ENCODE data around the gene MRPL40.
A peak's percentile ranks its signal among the peaks of the same experiment; 100 is the strongest.

MRPL40 gene

DNA sequence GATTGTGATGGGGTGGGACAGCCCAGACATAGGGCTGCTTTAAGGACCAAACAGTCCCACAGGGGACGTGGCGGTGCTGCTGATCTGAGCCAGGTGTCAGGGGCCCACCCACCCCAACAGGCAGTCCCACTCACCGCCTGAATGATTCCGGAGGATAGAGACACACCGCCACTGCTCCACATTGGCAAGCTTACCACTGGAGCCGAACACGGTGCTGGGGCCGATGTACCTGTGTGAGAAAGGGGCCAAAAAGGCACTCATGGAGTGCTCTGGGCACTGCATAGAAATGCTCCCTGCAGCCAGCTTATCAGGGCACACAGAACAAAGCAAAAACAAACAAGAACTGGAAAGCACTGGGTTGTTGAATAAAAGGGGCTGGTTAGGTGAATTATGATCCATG lies 26.7 kb upstream of the MRPL40 start:
- Histone ChIP-seq H3K27me3 (no peaks in the 10 kb centered on the region), H3K4me3 (no peak overlapping the region), H3K27ac (no peak overlapping the region), H3K9ac (no peak overlapping the region), H3K4me2 (no peak overlapping the region), H3K9me3 (no peaks in the 10 kb centered on the region), H3K4me1 (no peaks in the 10 kb centered on the region), H4K20me1 (peaks cover 50% of the 10 kb centered on the region), H3K36me3 (peaks cover 91% of the 10 kb centered on the region)
- TF ChIP-seq Cebpa-rat (IDR thresholded peaks at IDR 0.05): no peak

DNA sequence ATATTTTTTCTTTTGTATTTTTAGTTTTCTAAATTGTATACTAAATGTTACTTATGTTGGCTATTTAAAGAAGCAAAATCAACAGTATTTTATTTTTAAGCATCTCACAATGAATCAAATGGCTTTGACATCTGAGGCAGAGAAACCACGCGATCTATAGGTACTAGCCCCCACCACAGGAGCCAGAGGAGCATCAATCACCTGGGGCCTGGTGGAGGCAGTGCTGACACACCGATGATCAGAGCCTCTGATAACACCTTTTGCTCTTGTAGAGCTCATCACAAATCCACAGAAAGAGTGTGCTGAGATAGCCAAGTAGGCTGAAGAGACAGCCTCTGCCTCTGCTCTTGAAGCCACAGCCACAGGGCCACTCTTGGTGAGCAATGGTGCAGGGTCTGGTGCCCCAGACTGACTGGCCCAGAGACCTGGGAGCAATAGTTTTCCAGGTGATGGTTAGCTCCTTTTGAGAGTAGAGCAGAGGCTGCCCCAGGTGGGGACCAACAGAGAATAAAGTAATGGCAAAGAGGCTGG lies 26.0 kb upstream of the MRPL40 start:
- H3K4me2 ChIP-seq: no peak overlapping the region
- H3K4me1 ChIP-seq: no peaks in the 10 kb centered on the region
- no peaks in the 10 kb centered on the region for H3K9me3 ChIP-seq
- H3K27ac ChIP-seq: no peak overlapping the region
- no peaks in the 10 kb centered on the region for H3K27me3 ChIP-seq
- no peak overlapping the region for H3K4me3 ChIP-seq
- TF ChIP-seq Cebpa-rat (IDR thresholded peaks at IDR 0.05): no peak
- peaks cover 91% of the 10 kb centered on the region for H3K36me3 ChIP-seq
- H4K20me1 ChIP-seq: peaks cover 57% of the 10 kb centered on the region
- H3K9ac ChIP-seq: no peak overlapping the region

DNA sequence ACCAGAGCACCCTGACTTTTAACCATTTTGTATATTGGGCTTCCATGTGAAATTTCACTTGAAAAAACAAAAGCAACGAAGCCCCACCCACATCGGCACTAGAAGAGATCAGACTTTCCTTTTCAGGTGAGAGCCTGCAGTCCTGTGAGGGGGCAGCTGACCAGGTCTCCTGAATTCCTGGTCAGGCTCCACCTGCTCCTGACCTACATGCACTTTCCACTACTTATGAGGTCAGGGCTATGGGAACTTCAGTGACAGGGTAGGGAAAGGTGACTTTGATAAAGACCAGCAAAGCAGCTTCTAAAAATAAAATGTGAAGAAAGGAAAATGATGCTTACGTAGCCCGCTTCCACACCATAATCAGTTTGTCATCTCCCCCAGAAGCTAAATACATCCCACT lies 25.5 kb upstream of the MRPL40 start:
- no peak overlapping the region for H3K27ac ChIP-seq
- H3K4me1 ChIP-seq: no peaks in the 10 kb centered on the region
- peaks cover 62% of the 10 kb centered on the region for H4K20me1 ChIP-seq
- H3K4me3 ChIP-seq: no peak overlapping the region
- H3K9ac ChIP-seq: no peak overlapping the region
- peaks cover 91% of the 10 kb centered on the region for H3K36me3 ChIP-seq
- no peaks in the 10 kb centered on the region for H3K9me3 ChIP-seq
- H3K27me3 ChIP-seq: no peaks in the 10 kb centered on the region
- TF ChIP-seq Cebpa-rat (IDR thresholded peaks at IDR 0.05): no peak
- H3K4me2 ChIP-seq: no peak overlapping the region

DNA sequence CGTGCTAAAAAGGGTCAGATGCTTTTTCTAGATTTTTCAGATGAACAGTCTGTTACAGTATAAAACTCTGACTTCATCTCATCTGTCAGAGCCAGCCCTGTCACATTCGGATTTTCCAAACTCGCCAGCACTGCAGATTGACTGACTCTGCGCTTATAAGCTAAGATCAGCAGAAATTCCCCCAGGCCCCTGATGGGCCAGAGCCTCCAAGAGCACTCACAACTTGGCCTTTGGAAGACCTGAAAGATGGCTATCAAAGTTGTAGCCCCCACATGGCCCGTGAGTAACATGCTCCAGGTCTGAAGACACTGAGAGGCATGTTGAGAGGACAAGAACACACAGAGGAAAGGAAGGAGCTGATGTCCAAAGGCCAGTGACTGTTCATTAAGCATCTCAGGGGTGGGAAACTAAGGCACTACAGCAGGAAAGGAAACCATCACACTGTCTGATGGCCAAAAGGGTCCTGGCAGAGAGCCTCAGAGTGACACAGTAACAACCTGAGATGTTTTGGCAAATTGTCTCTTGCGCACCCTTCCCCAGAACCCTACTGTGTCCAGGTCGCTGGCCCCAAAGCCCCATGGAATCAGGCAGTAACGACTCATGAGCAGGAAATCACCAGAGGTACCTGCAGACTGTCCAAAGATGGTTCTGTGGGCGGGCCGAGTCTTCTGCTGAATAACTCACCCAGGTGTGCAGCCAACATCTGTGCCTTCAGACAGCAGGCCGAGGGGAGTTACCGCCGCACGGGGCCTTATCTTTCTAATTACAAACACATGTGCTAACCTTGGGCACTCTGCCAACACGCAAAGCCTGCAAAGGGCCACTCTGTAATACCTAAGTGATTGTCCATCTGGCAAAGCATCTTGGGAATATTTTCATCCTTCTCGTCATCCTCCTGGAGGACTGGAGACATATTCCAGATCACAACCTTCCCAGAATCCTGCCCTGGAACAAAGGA lies 24.4 kb upstream of the MRPL40 start:
- H3K36me3 ChIP-seq: peaks cover 93% of the 10 kb centered on the region

DNA sequence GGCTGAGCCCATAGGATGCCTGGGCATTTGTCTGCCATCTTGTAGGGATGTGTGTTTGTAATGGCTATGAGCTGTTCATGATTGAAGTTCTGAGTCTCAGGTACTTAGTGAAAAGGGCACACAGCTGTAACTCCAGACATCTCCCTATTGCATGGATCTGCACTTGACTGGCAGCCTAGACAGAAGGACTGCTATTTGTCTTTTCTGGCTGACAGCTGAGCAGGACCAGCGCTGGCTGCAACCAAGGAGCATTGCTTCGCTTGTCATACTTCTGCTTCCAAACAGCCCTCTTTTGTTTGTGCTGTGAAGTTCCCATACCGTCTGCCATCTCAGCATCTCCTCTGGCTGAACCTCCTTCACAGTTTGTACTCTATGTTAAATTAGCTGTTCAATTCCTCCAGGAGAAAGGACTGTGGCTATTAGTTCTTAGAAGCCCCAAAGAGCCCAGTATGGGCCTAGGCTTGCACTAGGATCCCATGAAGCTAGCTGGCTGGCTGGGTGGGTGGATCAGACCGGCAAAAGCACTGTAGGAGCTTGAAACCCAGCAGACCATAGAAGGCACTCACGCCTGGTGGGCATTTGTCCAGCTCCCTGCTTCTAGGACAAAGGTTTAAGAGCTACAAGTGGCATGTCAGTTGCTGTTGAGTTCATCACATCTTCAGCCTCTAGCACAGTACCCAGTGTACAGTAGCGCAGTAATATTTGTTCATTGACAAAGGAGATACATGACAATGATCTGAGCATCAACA lies 21.2 kb upstream of the MRPL40 start:
- Histone ChIP-seq H3K4me3 (no peak overlapping the region), H3K36me3 (peaks cover 76% of the 10 kb centered on the region), H3K4me1 (peaks cover 11% of the 10 kb centered on the region), H3K27me3 (no peaks in the 10 kb centered on the region), H3K9ac (no peak overlapping the region), H3K4me2 (no peak overlapping the region), H3K9me3 (no peaks in the 10 kb centered on the region), H3K27ac (no peak overlapping the region), H4K20me1 (peaks cover 94% of the 10 kb centered on the region)
- no peak for TF ChIP-seq Cebpa-rat (IDR thresholded peaks at IDR 0.05)

More for the DNA sequence above, 24.4 kb upstream of the MRPL40 start:
- no peaks in the 10 kb centered on the region for H3K9me3 ChIP-seq
- peaks cover 7% of the 10 kb centered on the region for H3K4me1 ChIP-seq
- H3K4me2 ChIP-seq: no peak overlapping the region
- no peaks in the 10 kb centered on the region for H3K27me3 ChIP-seq
- peaks cover 73% of the 10 kb centered on the region for H4K20me1 ChIP-seq
- H3K27ac ChIP-seq: no peak overlapping the region
- H3K9ac ChIP-seq: no peak overlapping the region
- H3K4me3 ChIP-seq: no peak overlapping the region
- TF ChIP-seq Cebpa-rat (IDR thresholded peaks at IDR 0.05): no peak

DNA sequence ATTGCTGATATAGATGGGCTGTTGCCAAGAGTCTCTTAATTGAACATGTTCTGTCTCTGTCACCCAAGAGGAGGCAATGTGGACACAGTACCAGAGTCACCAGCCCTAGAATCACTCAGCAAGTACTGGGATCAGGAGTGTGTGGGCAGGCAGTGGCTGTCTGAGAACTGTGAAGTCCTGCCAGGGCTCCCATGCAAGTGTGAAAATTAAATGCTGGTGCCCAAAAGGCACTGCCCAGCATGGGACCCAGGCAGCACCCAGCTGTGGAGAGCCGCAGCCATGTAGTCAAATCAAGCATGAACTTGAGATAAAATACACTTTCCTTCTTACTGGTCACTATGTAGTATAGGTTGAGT lies 20.7 kb upstream of the MRPL40 start:
- Histone ChIP-seq H3K27ac (no peak overlapping the region), H3K9ac (no peak overlapping the region), H4K20me1 (peaks cover 94% of the 10 kb centered on the region), H3K4me3 (no peak overlapping the region), H3K27me3 (no peaks in the 10 kb centered on the region), H3K4me1 (peaks cover 11% of the 10 kb centered on the region), H3K36me3 (peaks cover 76% of the 10 kb centered on the region), H3K9me3 (peaks cover 1% of the 10 kb centered on the region; the same call in 1 of the 2 replicates), H3K4me2 (no peak overlapping the region)
- TF ChIP-seq Cebpa-rat (IDR thresholded peaks at IDR 0.05): no peak

DNA sequence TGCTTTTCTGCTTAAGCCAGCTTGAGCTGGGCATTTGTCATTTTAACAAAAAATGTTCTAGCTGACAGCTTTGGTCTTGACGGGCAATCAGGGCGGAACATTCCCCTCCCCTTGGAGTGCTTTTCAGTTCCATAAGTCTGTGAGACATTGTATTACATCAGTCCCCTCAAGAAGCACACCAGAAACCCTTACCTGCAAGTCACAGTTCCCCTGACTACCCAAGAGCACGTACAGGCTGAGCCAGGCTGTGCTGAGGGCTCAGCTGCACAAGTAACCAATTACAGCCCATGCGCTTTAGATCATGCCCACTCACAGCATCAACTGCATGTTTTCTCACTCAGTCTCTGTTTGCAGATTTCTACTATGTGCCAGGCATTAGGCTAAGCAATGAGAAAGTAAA lies 19.9 kb upstream of the MRPL40 start:
- H3K4me3 ChIP-seq: no peak overlapping the region
- no peak for TF ChIP-seq Cebpa-rat (IDR thresholded peaks at IDR 0.05)
- H3K27ac ChIP-seq: no peak overlapping the region
- no peaks in the 10 kb centered on the region for H3K27me3 ChIP-seq
- peaks cover 76% of the 10 kb centered on the region for H3K36me3 ChIP-seq
- peaks cover 98% of the 10 kb centered on the region for H4K20me1 ChIP-seq
- no peak overlapping the region for H3K4me2 ChIP-seq
- H3K9me3 ChIP-seq: peaks cover 9% of the 10 kb centered on the region
- peaks cover 11% of the 10 kb centered on the region for H3K4me1 ChIP-seq
- no peak overlapping the region for H3K9ac ChIP-seq

DNA sequence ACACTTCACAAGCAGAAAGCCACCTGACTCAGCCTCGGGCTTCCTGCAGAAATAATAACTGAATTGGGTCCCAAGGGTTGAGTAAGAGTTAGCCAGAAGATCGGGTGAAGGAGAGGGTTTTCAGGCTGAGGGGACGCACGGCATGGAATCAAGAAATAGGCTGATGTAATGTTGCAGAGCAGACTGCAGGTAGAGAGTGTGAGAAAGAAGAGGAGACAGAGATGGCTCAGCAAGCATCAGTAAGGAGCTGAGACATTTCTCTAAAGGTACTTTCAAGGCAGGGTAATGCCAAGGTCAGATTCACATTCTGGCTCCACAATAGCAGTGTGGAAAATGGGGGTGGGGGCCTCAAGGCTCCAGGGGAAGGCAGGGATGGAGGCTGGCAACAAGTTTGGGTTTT lies 19.4 kb upstream of the MRPL40 start:
- Histone ChIP-seq H4K20me1 (peaks cover 98% of the 10 kb centered on the region), H3K4me1 (peaks cover 11% of the 10 kb centered on the region), H3K9me3 (peaks cover 13% of the 10 kb centered on the region), H3K36me3 (peaks cover 76% of the 10 kb centered on the region), H3K27ac (no peak overlapping the region), H3K4me2 (no peak overlapping the region), H3K27me3 (no peaks in the 10 kb centered on the region), H3K9ac (no peak overlapping the region), H3K4me3 (no peak overlapping the region)
- TF ChIP-seq Cebpa-rat (IDR thresholded peaks at IDR 0.05): no peak

DNA sequence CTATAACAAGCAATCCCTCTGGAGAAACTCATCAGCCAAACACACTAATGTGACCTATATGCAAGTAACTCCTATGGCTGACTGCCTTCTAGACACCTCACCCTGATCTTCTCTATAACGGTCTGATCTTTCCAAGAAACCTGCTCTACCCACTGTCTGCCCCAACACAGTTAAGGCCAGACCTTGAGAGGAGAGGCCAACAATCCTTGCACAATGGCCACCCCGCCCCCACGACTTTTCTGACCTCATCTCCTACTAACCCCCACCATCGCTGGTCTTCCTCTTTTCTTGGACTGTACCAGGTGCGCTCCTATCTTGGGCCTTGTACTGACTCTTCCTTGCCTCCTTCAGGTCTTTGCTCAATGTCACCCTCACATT lies 13.3 kb upstream of the MRPL40 start:
- Histone ChIP-seq H3K9ac (no peak overlapping the region), H3K4me2 (peak overlapping the region; percentile 44; the same call in 1 of the 2 replicates)

More for the DNA sequence above, 13.3 kb upstream of the MRPL40 start:
- H3K9me3 ChIP-seq: peaks cover 13% of the 10 kb centered on the region
- no peak overlapping the region for H3K4me3 ChIP-seq
- H3K36me3 ChIP-seq: peaks cover 42% of the 10 kb centered on the region
- no peaks in the 10 kb centered on the region for H3K27me3 ChIP-seq
- H3K4me1 ChIP-seq: peaks cover 20% of the 10 kb centered on the region
- H3K27ac ChIP-seq: peak overlapping the region; percentile 38; the same call in 1 of the 2 replicates
- H4K20me1 ChIP-seq: peaks cover 98% of the 10 kb centered on the region
- TF ChIP-seq Cebpa-rat (IDR thresholded peaks at IDR 0.05): no peak

All from BLaER1 (cell line).